HG03108 (cell line): ENCODE data around the gene GLYATL1.

Experiments
- ATAC-seq: cut with Tn5 transposase; IDR thresholded peaks from one replicate; pipeline ENCODE4 v1.9.1; 2021; ENCODE audit warnings: moderate library complexity; ENCODE audit not compliant: unreplicated experiment

The GLYATL1 gene

GRCh38 chr11:58939277-58939676, at the start of gene GLYATL1:
TSS of gene GLYATL1 (plus strand) at chr11:58939488. CDS start at chr11:58947088, 7,600 bp downstream.
- no peak for ATAC-seq

- ATAC-seq, result no peak
Observed at GRCh38 chr11:58893899-58894298, 45.4 kb upstream of the GLYATL1 start.

- no peak for ATAC-seq
Observed at GRCh38 chr11:58898106-58898505, 41.2 kb upstream of the GLYATL1 start.

GRCh38 chr11:58900479-58901420, 38.5 kb upstream of the GLYATL1 start:
- ATAC-seq, result peak; percentile 69

GRCh38 chr11:58902881-58903280, 36.4 kb upstream of the GLYATL1 start:
- no peak for ATAC-seq

DNA sequence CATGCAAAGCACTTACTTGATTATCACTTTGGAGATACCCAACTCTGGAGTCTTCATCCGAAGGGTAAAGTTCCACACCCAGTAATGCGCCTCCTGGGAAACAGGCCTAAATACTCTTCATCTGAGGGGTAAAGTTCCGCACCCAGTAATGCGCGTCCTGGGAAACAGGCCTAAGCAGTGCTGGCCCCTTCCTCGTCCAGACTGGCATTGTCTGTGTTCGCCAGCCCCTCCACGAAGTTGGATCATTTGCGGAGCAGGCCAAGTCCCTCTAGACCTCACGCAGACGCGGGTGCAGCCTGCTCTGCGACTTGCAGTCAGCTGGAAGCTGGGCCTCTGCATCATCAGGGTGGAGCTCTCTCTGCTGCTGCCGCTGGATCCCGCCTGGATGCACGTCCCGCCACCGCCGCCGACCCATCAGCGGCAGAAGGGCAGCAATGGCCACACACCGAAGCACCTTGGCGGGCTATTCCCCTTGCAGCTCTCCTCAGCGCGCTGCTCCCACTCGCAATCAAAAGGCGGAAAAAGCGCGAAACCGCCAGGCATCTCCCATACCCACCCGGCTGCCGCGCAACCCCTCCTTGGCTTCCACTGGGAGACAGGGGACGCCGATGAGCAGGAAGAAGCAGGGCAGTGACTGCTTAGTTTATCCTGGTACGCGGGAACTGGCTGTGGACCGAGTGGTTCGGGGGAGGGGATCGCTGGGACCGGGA, 34.1 kb upstream of the GLYATL1 start:
- ATAC-seq, result no peak

GRCh38 chr11:58905721-58906547, 33.4 kb upstream of the GLYATL1 start:
- ATAC-seq, result no peak

GRCh38 chr11:58907780-58908179, 31.5 kb upstream of the GLYATL1 start:
- ATAC-seq, result no peak

DNA sequence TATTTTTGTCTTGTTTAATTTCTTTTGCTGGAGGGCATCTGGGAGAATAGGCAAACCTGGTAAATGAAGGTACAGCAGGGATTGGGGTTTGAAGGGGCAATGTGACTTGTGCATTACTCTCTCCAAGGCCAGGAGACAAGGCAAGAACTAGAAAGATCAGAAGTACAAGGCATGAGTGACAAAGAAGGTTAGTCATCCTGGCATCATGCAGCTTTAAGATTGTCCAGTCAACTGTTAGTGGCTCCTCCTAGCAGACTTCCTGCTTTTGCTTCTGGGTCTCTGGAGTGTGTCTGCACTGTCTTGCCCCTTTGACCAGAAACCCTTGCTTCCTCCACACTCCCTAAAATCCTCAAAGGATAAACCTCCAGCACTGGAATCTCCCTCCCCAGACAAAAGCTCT, 27.2 kb upstream of the GLYATL1 start:
- ATAC-seq, result no peak

DNA sequence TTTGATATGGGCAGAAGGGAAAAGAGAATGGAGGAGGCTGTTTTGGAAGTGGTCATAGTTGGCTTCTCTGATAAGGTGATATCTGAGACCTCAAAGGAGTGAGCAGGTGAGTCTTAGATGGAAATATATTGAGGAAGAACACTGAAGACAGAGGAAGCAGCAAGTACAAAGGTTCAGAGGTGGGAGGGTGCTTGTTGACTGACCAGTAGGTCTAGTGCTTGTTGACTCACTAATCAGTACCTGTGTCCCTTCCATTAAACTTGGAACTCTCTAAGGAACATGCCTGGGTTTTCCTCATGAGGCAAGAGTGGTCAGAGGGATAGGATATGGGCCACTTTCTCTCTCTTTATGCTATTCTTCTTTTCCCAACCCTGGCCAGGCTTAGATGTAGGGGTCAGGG, 25.6 kb upstream of the GLYATL1 start:
- no peak for ATAC-seq

DNA sequence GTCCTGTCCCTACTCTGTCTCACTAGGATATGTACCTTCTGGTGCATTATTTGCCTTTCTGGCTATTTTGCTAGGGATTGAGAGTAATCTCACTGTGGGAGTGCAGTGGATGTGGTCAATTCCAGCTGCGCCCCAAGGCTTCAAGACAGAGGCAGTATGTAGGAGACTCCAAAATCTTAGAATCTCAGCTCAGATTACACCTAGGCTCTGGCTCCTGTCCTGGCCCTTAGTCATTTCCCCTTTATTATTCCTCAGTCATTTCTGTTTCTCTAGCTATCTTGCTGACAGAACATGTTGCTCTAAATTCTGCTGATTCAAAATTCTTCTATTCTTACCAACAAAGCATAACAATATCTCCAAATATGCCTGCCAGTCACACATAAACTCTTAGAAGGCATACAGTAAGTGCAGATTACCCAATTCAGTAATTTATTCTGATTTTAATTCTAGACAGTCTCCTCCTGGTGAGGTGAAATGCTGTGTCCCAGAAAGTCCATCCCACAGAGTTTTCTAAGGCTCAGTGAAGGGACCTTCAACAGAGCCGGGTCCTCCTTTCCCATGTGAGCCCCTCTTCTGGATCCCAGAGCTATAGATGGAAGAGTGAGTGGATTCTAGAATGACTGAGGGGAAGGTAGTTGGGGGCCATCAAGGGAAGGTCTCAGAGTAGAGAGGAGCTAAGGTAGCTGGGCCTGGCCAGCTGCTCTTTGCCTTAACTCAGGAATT, 24.3 kb upstream of the GLYATL1 start:
- ATAC-seq, result no peak

- ATAC-seq, result no peak
Observed at GRCh38 chr11:58916637-58917036, 22.7 kb upstream of the GLYATL1 start.

GRCh38 chr11:58917159-58917783, 22.0 kb upstream of the GLYATL1 start:
- ATAC-seq, result no peak

DNA sequence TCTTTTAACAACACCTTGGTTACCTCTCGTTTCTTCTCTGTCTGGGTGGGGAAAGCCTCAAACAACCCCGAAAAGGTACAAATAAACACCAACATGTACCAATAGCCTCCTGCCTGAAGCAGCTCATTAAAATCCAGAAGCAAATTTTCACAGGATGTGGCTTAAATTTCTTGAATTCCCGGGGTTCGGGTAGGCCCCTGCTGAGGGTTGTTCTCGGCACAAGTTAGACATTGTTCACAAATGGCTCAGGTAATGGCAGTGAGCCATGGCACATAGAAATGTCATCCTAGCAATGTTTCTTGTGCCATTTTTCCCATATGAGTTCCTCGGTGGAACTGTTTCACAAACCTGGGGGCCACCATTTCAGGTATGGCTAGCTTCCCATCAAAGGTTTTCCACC, 19.7 kb upstream of the GLYATL1 start:
- ATAC-seq, result no peak

DNA sequence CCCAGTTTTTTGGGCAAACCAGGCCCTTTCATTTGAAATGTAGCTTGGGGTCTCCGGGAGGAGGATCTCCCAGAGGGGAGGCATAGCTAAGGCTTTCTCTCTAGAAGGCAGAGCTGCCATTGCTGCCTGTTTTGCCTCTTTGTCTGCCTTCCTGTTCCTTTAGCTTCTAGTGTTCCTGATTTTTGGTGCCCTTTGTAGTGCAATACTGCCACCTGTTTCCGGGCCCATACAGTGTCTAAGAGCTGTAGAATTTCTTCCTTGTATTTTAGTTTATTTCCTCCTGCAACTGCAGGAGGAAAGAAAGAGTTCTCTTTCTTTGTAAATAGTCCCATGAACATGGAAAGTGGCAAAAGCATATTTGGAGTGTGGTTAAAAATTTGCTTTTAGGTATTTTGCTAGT, 19.3 kb upstream of the GLYATL1 start:
- no peak for ATAC-seq

DNA sequence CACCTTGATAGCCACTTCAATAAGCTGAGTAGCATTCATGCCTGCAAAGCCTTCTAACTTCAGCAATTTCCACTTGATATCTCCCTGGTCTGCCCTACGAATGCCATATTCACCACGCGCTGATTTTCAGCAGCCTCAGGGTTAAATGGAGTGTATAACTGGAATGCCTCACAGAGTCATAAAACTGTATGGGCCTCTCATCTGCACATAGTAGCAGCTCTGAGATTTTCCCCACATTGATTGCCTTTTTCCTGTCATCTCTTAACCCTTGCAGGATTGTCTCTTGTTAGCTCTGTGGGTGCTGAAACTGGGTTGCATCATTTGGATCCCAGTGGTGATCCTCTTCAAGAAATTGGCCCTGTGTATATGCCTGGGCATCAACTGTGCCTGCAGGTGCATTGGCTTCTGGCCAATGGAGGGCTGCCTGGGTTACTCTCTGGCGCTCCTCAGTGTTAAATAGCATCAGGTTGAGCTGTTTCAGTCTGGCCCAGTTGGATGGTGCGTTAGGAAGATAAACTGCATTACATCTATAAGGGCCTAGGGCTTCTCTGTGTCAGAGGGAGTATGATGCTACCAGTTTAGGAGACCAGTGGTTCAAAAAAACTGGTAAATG, 17.4 kb upstream of the GLYATL1 start:
- ATAC-seq, result no peak

DNA sequence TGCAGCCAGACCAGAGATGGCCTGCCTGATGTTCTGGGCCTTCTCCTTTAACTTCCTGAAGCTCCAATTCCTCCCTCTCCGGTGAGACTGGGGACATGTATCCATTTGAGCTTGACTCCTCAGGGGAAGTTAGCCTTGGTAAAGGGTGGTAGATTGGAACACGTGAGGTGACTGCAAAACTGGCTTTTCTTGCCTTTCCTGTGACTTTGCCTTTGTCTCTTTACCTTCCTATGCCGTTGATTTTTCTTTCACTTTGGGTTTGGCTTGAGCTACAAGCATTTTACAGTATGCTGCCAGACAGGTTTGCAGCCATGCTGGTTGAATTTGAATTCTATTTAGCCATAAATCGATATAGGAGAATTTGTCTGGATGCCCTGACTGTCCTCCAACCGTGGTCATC, 16.8 kb upstream of the GLYATL1 start:
- no peak for ATAC-seq

DNA sequence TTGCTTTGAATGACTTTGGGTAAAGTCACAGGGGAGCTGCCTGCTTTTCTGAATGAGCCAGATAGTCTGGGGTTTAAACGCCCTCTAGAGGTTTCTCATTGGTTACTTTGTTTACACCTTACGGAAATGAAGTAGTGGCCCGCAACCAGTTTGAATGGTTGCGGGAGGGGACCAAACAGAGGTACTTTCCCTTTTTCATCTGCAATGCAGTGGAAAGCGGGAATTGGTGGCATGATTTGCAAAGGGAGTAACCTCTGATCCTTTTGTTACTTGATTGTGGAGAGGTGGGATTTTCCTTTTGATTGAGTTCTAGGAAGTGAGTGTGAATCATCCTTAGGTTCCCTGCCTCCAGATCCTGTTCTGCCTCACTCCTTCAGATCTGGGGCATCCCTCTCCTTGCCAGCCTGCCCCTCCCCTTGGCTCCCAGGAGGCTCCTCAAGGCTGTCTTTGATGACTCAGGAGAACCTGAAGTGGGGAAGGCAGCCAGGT, 15.9 kb upstream of the GLYATL1 start:
- no peak for ATAC-seq

GRCh38 chr11:58924230-58924629, 15.1 kb upstream of the GLYATL1 start:
- ATAC-seq, result no peak

DNA sequence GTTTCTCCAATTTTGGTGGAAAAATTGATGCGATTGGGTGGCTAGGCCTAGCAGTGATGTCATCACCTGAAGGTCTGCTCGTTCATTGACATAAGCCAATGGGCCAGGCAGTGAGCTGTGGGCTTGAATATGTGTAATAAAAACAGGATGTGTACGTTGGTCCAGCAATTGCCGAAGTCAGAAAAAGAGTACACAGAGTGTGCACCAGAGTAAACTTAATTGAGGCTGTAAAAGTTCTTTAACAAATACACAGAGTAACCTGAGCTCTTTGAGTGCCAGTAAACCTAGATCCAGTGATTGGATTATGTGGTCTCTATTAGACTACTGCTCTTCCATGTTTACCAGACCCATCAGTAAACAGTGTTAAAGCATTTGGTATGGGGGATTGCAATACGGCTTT, 13.0 kb upstream of the GLYATL1 start:
- no peak for ATAC-seq
